GM10248 (cell line): Measurements from ENCODE around the gene CHD1.

Experiments used
- CTCF ChIA-PET: fragments of 300-600 bp; sonication (Branson Sonifier 250); formaldehyde crosslinking; extraction: SDS; loops from one replicate; lab custom pipeline; 2021; ENCODE audit warnings: antibody characterized with exemption; lab: Yijun Ruan, JAX
- POLR2A ChIA-PET: fragments of 350-650 bp; sonication (Branson Sonifier 250); formaldehyde crosslinking; extraction: SDS; loops from one replicate; lab custom pipeline; 2020; ENCODE audit warnings: antibody characterized with exemption; lab: Yijun Ruan, JAX
- DNase-seq: peaks from one replicate; pipeline ENCODE4 v3.0.0; 2012; ENCODE audit errors: extremely low spot score
- CTCF ChIP-seq: IDR thresholded peaks from 2 replicates; pipeline ENCODE4 v1.5.1; 2012; ENCODE audit warnings: mild to moderate bottlenecking, low read depth; ENCODE audit errors: extremely low read depth, missing control alignments, control extremely low read depth

Gene CHD1

GRCh38 chr5:98898743-98899142 lies 30.1 kb downstream of the CHD1 start:
- TF ChIP-seq CTCF: no peak
- ChIA-PET POLR2A (no interaction called here), CTCF (interaction anchor here (1.1 to 1.2 kb wide), 2 partner anchors 18 to 1737 kb away, joined by 3 to 4 read pairs; no protein-coding TSS in a partner anchor)
- DNase-seq: no peak

- ChIA-PET POLR2A (no interaction called here), CTCF (interaction anchor here (1.4 kb wide), 1 partner anchor 96 kb away, joined by 3 read pairs; no protein-coding TSS in a partner anchor)
- DNase-seq: no peak
- no peak for TF ChIP-seq CTCF
Measured at GRCh38 chr5:98891591-98891990, 37.2 kb downstream of the CHD1 start.

GRCh38 chr5:98880598-98880997 lies 48.2 kb downstream of the CHD1 start:
- POLR2A ChIA-PET: no interaction called here
- DNase-seq: no peak
- TF ChIP-seq CTCF: no peak
- CTCF ChIA-PET: interaction anchor here (0.8 to 1.3 kb wide), 5 partner anchors 9 to 153 kb away, joined by 3 to 8 read pairs (median 3); no protein-coding TSS in a partner anchor

- CTCF ChIA-PET: interaction anchor here (0.8 to 1.3 kb wide), 5 partner anchors 9 to 153 kb away, joined by 3 to 8 read pairs (median 3); no protein-coding TSS in a partner anchor
- POLR2A ChIA-PET: no interaction called here
- TF ChIP-seq CTCF: no peak
- DNase-seq: no peak
Measured at GRCh38 chr5:98880151-98880550, 48.7 kb downstream of the CHD1 start.

- CTCF ChIA-PET: interaction anchor here (1.0 to 1.1 kb wide), 3 partner anchors 9 to 33 kb away, joined by 3 to 4 read pairs (median 3); no protein-coding TSS in a partner anchor
Measured at GRCh38 chr5:98877600-98877999, 51.2 kb downstream of the CHD1 start.

GRCh38 chr5:98872674-98873073 lies 56.1 kb downstream of the CHD1 start:
- ChIA-PET POLR2A (no interaction called here), CTCF (interaction anchor here (1.3 to 1.5 kb wide), 2 partner anchors 16 to 30 kb away, joined by 3 to 4 read pairs; no protein-coding TSS in a partner anchor)
- no peak for DNase-seq
- TF ChIP-seq CTCF: no peak

More at GRCh38 chr5:98877600-98877999, 51.2 kb downstream of the CHD1 start:
- DNase-seq: no peak
- POLR2A ChIA-PET: no interaction called here
- TF ChIP-seq CTCF: no peak

- no peak for TF ChIP-seq CTCF
- DNase-seq: no peak
- ChIA-PET POLR2A (no interaction called here), CTCF (interaction anchor here (1.0 to 1.8 kb wide), 5 partner anchors 11 to 193 kb away, joined by 3 to 5 read pairs (median 3); no protein-coding TSS in a partner anchor)
Measured at GRCh38 chr5:98865690-98866089, 63.1 kb downstream of the CHD1 start.
